ENCODE data around the gene KRT9. TPM values are rescaled to one million over a fixed set of nuclear protein-coding genes. Genes with fewer than 3 reads are reported as not detected.
"Not testable (repeated sequence)": the region's sequence is repeated elsewhere in the genome, so short reads cannot be mapped to it uniquely, and the experiment has no call there.

KRT9 gene
- polyA plus RNA-seq, 3 donors = not detected

DNA sequence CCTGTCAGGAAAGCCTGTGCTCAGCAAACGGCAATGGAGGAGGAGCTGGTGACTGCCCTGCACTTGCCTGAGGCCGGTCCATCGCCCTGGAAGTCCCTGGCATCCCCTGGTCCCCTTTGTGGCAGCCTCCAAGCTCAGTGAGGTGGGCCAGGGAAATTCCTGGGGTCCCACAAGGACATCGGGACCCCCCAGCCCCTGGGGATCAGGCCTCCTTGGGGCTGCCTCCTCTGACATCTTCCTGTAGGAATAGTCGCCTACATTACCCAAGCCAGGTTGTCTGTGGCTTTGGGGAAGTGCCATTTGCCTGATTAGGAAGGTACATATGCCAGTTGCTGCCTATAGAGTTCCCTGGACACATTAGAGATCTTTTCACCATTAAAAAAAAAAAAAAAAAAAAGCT, 7.1 kb upstream of the KRT9 start:
- H3K4me3 ChIP-seq (replicated peaks in 1 of 3; ENCODE audit: low read depth in 2 of 3, low read length in 3 of 3) = no peak overlapping the region
- no peak for DNase-seq
- 96% methylated on average over 3 of the region's 5 CpGs for WGBS (ENCODE audit: insufficient coverage)
- intact Hi-C loops (cut with micrococcal nuclease) = no loop called here
- H3K4me1 ChIP-seq (ENCODE audit: control insufficient read depth in 1 of 2, insufficient read depth in 2 of 2, low read length in 2 of 2) = peaks cover 3 to 6% of the 10 kb centered on the region in 2 donors
- no peak overlapping the region for H3K4me3 Mint-ChIP-seq
- H3K79me2 ChIP-seq (ENCODE audit: insufficient read depth, low read length) = no peaks in the 10 kb centered on the region
- no peak overlapping the region for H3K9ac ChIP-seq (ENCODE audit: insufficient read depth, low read length, poor library complexity, severe bottlenecking)
- peaks cover 10 to 11% (median 11%) of the 10 kb centered on the region in 3 donors for H3K27me3 Mint-ChIP-seq (ENCODE audit: low read depth in 3 of 3)
- no peak overlapping the region for H3K27ac Mint-ChIP-seq
- H2AFZ ChIP-seq (ENCODE audit: insufficient read depth, low read depth, low read length, poor library complexity, severe bottlenecking) = no peak overlapping the region
- H3K4me2 ChIP-seq (replicated peaks; ENCODE audit: extremely low read depth, low read length, poor library complexity, severe bottlenecking) = no peak overlapping the region
- no peaks in the 10 kb centered on the region for H4K20me1 ChIP-seq (ENCODE audit: insufficient read depth, low read length)
- no peaks in the 10 kb centered on the region for H3K9me3 ChIP-seq (replicated peaks in 1 of 2; ENCODE audit: control insufficient read depth in 1 of 2, insufficient read depth in 1 of 2, low read length in 2 of 2)
- H3K27ac ChIP-seq (ENCODE audit: low read depth in 1 of 2, low read length in 2 of 2) = no peak overlapping the region
- peaks cover 4% of the 10 kb centered on the region for H3K4me1 Mint-ChIP-seq
- no peaks in the 10 kb centered on the region for H3K27me3 ChIP-seq (ENCODE audit: control insufficient read depth in 2 of 2, insufficient read depth in 2 of 2, low read length in 2 of 2)
- H3K9me3 Mint-ChIP-seq = peaks cover 0 to 1% (median 0%) of the 10 kb centered on the region in 7 donors
- TF ChIP-seq CTCF (IDR thresholded peaks at IDR 0.05) = no peak
- no peaks in the 10 kb centered on the region for H3K36me3 Mint-ChIP-seq
- no peaks in the 10 kb centered on the region for H3K36me3 ChIP-seq (replicated peaks in 1 of 2; ENCODE audit: control insufficient read depth in 1 of 2, insufficient read depth in 2 of 2, low read length in 2 of 2)

- Mint-ChIP-seq H3K9me3 (peaks cover 0 to 1% (median 0%) of the 10 kb centered on the region in 7 donors), H3K4me3 (no peak overlapping the region), H3K36me3 (no peaks in the 10 kb centered on the region), H3K27me3 (ENCODE audit: low read depth in 3 of 3) (peaks cover 10 to 11% (median 11%) of the 10 kb centered on the region in 3 donors), H3K4me1 (peaks cover 4% of the 10 kb centered on the region), H3K27ac (no peak overlapping the region)
- H3K9ac ChIP-seq (ENCODE audit: insufficient read depth, low read length, poor library complexity, severe bottlenecking) = no peak overlapping the region
- no peak overlapping the region for H3K27ac ChIP-seq (ENCODE audit: low read depth in 1 of 2, low read length in 2 of 2)
- intact Hi-C loops (cut with micrococcal nuclease) = no loop called here
- H4K20me1 ChIP-seq (ENCODE audit: insufficient read depth, low read length) = no peaks in the 10 kb centered on the region
- TF ChIP-seq CTCF (IDR thresholded peaks at IDR 0.05) = no peak
- no peak overlapping the region for H3K4me3 ChIP-seq (replicated peaks in 1 of 3; ENCODE audit: low read depth in 2 of 3, low read length in 3 of 3)
- DNase-seq = no peak
- H3K27me3 ChIP-seq (ENCODE audit: control insufficient read depth in 2 of 2, insufficient read depth in 2 of 2, low read length in 2 of 2) = no peaks in the 10 kb centered on the region
- no CpG with 5 or more reads among the region's 1 CpG for WGBS (ENCODE audit: insufficient coverage)
- no peaks in the 10 kb centered on the region for H3K36me3 ChIP-seq (replicated peaks in 1 of 2; ENCODE audit: control insufficient read depth in 1 of 2, insufficient read depth in 2 of 2, low read length in 2 of 2)
- H3K4me2 ChIP-seq (replicated peaks; ENCODE audit: extremely low read depth, low read length, poor library complexity, severe bottlenecking) = no peak overlapping the region
- H3K9me3 ChIP-seq (replicated peaks in 1 of 2; ENCODE audit: control insufficient read depth in 1 of 2, insufficient read depth in 1 of 2, low read length in 2 of 2) = no peaks in the 10 kb centered on the region
- H2AFZ ChIP-seq (ENCODE audit: insufficient read depth, low read depth, low read length, poor library complexity, severe bottlenecking) = no peak overlapping the region
- no peaks in the 10 kb centered on the region for H3K79me2 ChIP-seq (ENCODE audit: insufficient read depth, low read length)
- peaks cover 3 to 6% of the 10 kb centered on the region in 2 donors for H3K4me1 ChIP-seq (ENCODE audit: control insufficient read depth in 1 of 2, insufficient read depth in 2 of 2, low read length in 2 of 2)
These were observed 6.7 kb upstream of the KRT9 start for GRCh38 chr17:41578538-41578937.

DNA sequence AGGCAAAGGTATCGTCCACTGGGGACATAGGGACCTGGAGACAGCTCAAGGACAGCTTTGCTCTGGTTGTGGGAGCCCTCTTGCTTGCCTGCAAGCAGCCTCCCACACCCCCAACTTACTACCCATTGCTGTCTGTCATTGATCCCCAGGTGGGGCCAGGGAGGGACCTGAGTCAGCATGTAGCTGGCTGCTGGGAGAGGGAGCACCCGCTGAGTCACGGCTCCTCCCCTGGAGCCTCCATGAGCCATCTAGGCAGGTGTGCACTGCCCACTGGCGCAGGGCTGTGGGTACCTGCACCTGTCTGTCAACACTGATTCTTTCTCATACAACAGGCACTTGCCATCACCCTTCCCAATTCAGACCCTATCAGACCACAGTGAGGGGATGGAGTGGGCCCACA, 4.9 kb upstream of the KRT9 start:
- H3K79me2 ChIP-seq (ENCODE audit: insufficient read depth, low read length); H3K27ac Mint-ChIP-seq; intact Hi-C loops (cut with micrococcal nuclease); H3K4me3 Mint-ChIP-seq; H3K27me3 ChIP-seq (ENCODE audit: control insufficient read depth in 2 of 2, insufficient read depth in 2 of 2, low read length in 2 of 2); H2AFZ ChIP-seq (ENCODE audit: insufficient read depth, low read depth, low read length, poor library complexity, severe bottlenecking); H3K4me2 ChIP-seq (replicated peaks; ENCODE audit: extremely low read depth, low read length, poor library complexity, severe bottlenecking); H3K9me3 Mint-ChIP-seq; H3K36me3 Mint-ChIP-seq; H3K4me1 ChIP-seq (ENCODE audit: control insufficient read depth in 1 of 2, insufficient read depth in 2 of 2, low read length in 2 of 2); H3K4me1 Mint-ChIP-seq; H3K9me3 ChIP-seq (replicated peaks in 1 of 2; ENCODE audit: control insufficient read depth in 1 of 2, insufficient read depth in 1 of 2, low read length in 2 of 2); H3K9ac ChIP-seq (ENCODE audit: insufficient read depth, low read length, poor library complexity, severe bottlenecking); H3K4me3 ChIP-seq (replicated peaks in 1 of 3; ENCODE audit: low read depth in 2 of 3, low read length in 3 of 3); H4K20me1 ChIP-seq (ENCODE audit: insufficient read depth, low read length); H3K27ac ChIP-seq (ENCODE audit: low read depth in 1 of 2, low read length in 2 of 2); DNase-seq; H3K36me3 ChIP-seq (replicated peaks in 1 of 2; ENCODE audit: control insufficient read depth in 1 of 2, insufficient read depth in 2 of 2, low read length in 2 of 2): not testable (repeated sequence)
- peaks cover 8 to 17% (median 8%) of the 10 kb centered on the region in 3 donors for H3K27me3 Mint-ChIP-seq (ENCODE audit: low read depth in 3 of 3)
- 100% methylated on average over 1 of the region's 4 CpGs for WGBS (ENCODE audit: insufficient coverage)

Data from CD14-positive monocyte (primary cell).